Uterus (tissue), 4 donors: Measurements from ENCODE around the gene TGFBR1. TPM values are rescaled to one million over a fixed set of nuclear protein-coding genes. Genes with fewer than 3 reads are reported as not detected.

ENCODE experiments used
- DNase-seq, 2 donors: peaks; one replicate each; pipeline ENCODE4 v3.0.0-alpha.2; 2019 to 2020
- H3K27ac ChIP-seq, 2 donors: fragments of 200-600 bp; sonication (generic); 1 replicate in 1 of 2; 2 replicates in 1 of 2; pipeline ENCODE4 v1.5.1; 2016 to 2018
- H3K27me3 ChIP-seq, 2 donors: fragments of 200-600 bp; sonication (generic); one replicate each; pipeline ENCODE4 v1.5.1; 2018 to 2019; ENCODE audit warnings: control low read depth in 1 of 2
- H3K36me3 ChIP-seq, 2 donors: fragments of 200-600 bp; sonication (generic); one replicate each; pipeline ENCODE4 v1.5.1; 2019; ENCODE audit warnings: control low read depth in 1 of 2
- H3K4me1 ChIP-seq, 2 donors: fragments of 200-600 bp; sonication (generic); one replicate each; pipeline ENCODE4 v1.5.1; 2018 to 2019; ENCODE audit warnings: control low read depth in 1 of 2
- H3K4me3 ChIP-seq, 2 donors: fragments of 200-600 bp; sonication (generic); 1 replicate in 1 of 2; 2 replicates in 1 of 2; pipeline ENCODE4 v1.5.1; 2018 to 2019; ENCODE audit warnings: mild to moderate bottlenecking in 1 of 2
- H3K9me3 ChIP-seq, 2 donors: fragments of 200-600 bp; sonication (generic); one replicate each; pipeline ENCODE4 v1.5.1; 2019; ENCODE audit warnings: control low read depth in 1 of 2
- POLR2A ChIP-seq, 2 donors: fragments of 450-650 bp; IDR thresholded peaks; one replicate each; pipeline ENCODE4 v1.6.1; 2016; ENCODE audit warnings: antibody characterized with exemption in 2 of 2, mild to moderate bottlenecking in 1 of 2, moderate library complexity in 1 of 2
- intact Hi-C: fragments of 100-400 bp; cut with DNase I; formaldehyde crosslinking; loops from one replicate; pipeline ENCODE4 v1.15.1; 2023; ENCODE audit warnings: low total_unique reads
- total RNA-seq, 4 donors: library from RNA; depleted of rRNA in 3 of 4; stranded (reverse); fragments of >200 nt in 3 of 4; gene quantifications; one replicate each; pipeline versions ENCODE4 v1.1.0 to v1.2.4, GENCODE V29; 2014 to 2023
- TF ChIP-seq, protein P1 (sequence below), 4 experiments: fragments of 200-600 bp in 2 of 4; fragments of 450-650 bp in 2 of 4; sonication (generic) in 2 of 4; IDR thresholded peaks; one replicate each; pipeline ENCODE4 v1.5.1; 2016 to 2019; ENCODE audit warnings: antibody characterized with exemption in 4 of 4, mild to moderate bottlenecking in 2 of 4, moderate library complexity in 1 of 4
- donor health status: DM: yes; HTN: yes; CAD: no.

The TGFBR1 gene
- total RNA-seq, 4 donors from 2014 or later, result 27.1 to 101 (median 41.3) TPM

DNA sequence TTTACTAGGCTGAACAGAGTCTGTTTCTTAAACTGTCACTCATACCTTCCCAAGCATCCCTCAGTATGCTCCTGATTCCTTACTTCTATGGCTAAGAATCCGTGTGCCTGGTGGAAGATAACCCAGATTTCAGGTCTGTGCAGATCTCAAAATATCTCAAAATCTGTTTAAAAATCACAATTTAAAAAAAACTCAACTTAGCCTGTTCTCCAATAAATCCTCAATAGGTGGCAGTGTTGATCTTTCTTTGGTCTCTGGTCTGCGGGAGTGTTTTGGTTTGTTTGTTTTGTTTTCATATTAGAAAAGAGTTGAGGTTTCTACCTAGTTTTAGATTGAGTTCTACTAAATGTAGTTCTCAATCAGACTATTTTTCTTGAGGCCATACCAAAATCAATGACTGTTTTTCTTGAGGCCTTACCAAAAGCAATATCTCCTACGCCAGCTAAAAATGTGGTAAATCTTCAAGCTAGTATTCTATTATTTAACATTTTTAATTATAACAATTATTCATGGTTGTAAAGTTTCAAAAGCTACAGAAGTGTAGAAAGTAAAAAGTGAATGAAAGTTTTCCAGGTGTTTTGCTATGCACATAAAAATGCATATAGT, 57.9 kb downstream of the TGFBR1 start:
- DNase-seq, result no peak
- TF ChIP-seq, protein P1, sequence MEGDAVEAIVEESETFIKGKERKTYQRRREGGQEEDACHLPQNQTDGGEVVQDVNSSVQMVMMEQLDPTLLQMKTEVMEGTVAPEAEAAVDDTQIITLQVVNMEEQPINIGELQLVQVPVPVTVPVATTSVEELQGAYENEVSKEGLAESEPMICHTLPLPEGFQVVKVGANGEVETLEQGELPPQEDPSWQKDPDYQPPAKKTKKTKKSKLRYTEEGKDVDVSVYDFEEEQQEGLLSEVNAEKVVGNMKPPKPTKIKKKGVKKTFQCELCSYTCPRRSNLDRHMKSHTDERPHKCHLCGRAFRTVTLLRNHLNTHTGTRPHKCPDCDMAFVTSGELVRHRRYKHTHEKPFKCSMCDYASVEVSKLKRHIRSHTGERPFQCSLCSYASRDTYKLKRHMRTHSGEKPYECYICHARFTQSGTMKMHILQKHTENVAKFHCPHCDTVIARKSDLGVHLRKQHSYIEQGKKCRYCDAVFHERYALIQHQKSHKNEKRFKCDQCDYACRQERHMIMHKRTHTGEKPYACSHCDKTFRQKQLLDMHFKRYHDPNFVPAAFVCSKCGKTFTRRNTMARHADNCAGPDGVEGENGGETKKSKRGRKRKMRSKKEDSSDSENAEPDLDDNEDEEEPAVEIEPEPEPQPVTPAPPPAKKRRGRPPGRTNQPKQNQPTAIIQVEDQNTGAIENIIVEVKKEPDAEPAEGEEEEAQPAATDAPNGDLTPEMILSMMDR (IDR thresholded peaks at IDR 0.05), result peak; percentile 40 to 58 (median 50)
- TF ChIP-seq POLR2A (IDR thresholded peaks at IDR 0.05), result no peak
- Histone ChIP-seq H3K9me3 (no peaks in the 10 kb centered on the region), H3K27me3 (no peaks in the 10 kb centered on the region), H3K4me1 (no peaks in the 10 kb centered on the region), H3K27ac (no peak overlapping the region), H3K4me3 (no peak overlapping the region), H3K36me3 (no peaks in the 10 kb centered on the region)
- intact Hi-C loops, result no loop called here

DNA sequence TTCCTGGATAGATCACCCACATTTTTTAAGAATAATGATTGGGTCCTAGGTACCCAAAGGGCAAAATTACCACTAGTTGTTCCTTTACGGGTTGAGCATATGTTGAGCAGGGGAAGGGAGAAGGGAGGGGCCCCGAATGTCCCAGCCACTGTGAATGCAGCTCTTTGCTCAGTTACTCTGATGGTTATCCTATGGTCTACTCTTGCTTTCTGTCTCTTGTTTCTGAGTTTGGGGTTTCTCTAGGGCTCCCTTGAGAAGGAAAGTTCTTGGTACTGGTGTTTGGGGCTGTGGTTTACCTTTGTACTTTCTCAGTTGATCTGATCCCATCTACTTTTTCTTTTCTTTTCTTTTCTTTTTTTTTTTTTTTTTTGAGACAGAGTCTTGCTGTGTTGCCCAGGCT, 61.2 kb downstream of the TGFBR1 start:
- H3K36me3 ChIP-seq, result no peaks in the 10 kb centered on the region
- H3K9me3 ChIP-seq, result no peaks in the 10 kb centered on the region
- H3K27me3 ChIP-seq, result no peaks in the 10 kb centered on the region
- no peak for DNase-seq
- TF ChIP-seq POLR2A (IDR thresholded peaks at IDR 0.05), result no peak
- H3K27ac ChIP-seq, result no peak overlapping the region
- H3K4me3 ChIP-seq, result no peak overlapping the region
- H3K4me1 ChIP-seq, result no peaks in the 10 kb centered on the region
- intact Hi-C loops, result no loop called here

GRCh38 chr9:99167119-99167518, 62.2 kb downstream of the TGFBR1 start:
- Histone ChIP-seq H3K4me3 (no peak overlapping the region), H3K27me3 (no peaks in the 10 kb centered on the region), H3K4me1 (no peaks in the 10 kb centered on the region), H3K9me3 (no peaks in the 10 kb centered on the region), H3K36me3 (no peaks in the 10 kb centered on the region), H3K27ac (no peak overlapping the region)
- TF ChIP-seq, protein P1 (IDR thresholded peaks at IDR 0.05), result no peak
- no peak for TF ChIP-seq POLR2A (IDR thresholded peaks at IDR 0.05)
- DNase-seq, result no peak
- intact Hi-C loops, result no loop called here

DNA sequence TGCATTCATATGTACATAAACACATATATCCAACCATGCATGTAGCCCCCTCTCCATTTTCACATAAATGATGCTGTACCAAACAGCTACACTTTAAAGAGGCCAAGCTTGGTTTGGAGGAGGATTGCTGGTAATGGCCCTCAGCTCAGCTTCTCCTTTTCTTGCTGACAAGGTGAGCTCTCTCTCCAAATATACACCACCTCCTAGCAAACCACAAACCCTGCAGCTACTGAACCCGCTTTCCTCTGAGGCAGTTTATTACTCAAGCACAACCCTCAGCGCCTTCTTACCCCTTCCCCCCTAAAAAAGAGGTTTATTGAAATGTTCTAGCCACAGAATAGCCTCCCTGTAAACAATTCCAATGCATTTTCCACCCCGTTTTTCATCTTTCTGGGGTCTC, 62.8 kb downstream of the TGFBR1 start:
- no peak overlapping the region for H3K4me3 ChIP-seq
- no peaks in the 10 kb centered on the region for H3K4me1 ChIP-seq
- DNase-seq, result no peak
- H3K36me3 ChIP-seq, result no peaks in the 10 kb centered on the region
- no peak overlapping the region for H3K27ac ChIP-seq
- no peak for TF ChIP-seq POLR2A (IDR thresholded peaks at IDR 0.05)
- TF ChIP-seq, protein P1 (IDR thresholded peaks at IDR 0.05), result no peak
- H3K27me3 ChIP-seq, result no peaks in the 10 kb centered on the region
- intact Hi-C loops, result no loop called here
- no peaks in the 10 kb centered on the region for H3K9me3 ChIP-seq

DNA sequence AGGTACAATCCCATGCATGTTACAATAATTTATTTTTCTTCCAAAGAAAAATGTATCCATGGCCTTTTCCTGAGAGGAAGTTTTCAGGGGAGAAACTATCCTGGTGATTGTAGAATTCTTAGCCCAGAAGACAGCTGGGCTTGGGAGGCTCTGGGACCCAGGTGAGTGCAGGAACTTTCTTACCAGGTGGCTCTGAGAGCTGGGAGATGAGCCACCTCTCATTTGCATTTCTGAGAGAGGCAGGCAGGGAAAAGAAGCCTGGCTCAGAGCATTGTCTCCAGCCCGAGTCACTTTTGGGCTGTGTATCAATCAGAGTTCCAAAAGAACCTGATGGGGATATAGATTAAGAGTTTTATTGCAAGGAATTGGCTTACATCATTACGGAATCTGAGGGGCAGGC, 64.2 kb downstream of the TGFBR1 start:
- H3K27ac ChIP-seq, result no peak overlapping the region
- H3K9me3 ChIP-seq, result no peaks in the 10 kb centered on the region
- intact Hi-C loops, result no loop called here
- no peaks in the 10 kb centered on the region for H3K4me1 ChIP-seq
- TF ChIP-seq, protein P1 (IDR thresholded peaks at IDR 0.05), result no peak
- no peak for TF ChIP-seq POLR2A (IDR thresholded peaks at IDR 0.05)
- no peak for DNase-seq
- no peak overlapping the region for H3K4me3 ChIP-seq
- no peaks in the 10 kb centered on the region for H3K36me3 ChIP-seq
- no peaks in the 10 kb centered on the region for H3K27me3 ChIP-seq
